ENCODE data around the gene WASF3. TPM values are rescaled to one million over a fixed set of nuclear protein-coding genes. Genes with fewer than 3 reads are reported as not detected.
A peak's percentile ranks its signal among the peaks of the same experiment; 100 is the strongest.

WASF3 gene
- total and polyA plus RNA-seq, 8 donors = 3.6 to 9.3 (median 5.2) TPM

DNA sequence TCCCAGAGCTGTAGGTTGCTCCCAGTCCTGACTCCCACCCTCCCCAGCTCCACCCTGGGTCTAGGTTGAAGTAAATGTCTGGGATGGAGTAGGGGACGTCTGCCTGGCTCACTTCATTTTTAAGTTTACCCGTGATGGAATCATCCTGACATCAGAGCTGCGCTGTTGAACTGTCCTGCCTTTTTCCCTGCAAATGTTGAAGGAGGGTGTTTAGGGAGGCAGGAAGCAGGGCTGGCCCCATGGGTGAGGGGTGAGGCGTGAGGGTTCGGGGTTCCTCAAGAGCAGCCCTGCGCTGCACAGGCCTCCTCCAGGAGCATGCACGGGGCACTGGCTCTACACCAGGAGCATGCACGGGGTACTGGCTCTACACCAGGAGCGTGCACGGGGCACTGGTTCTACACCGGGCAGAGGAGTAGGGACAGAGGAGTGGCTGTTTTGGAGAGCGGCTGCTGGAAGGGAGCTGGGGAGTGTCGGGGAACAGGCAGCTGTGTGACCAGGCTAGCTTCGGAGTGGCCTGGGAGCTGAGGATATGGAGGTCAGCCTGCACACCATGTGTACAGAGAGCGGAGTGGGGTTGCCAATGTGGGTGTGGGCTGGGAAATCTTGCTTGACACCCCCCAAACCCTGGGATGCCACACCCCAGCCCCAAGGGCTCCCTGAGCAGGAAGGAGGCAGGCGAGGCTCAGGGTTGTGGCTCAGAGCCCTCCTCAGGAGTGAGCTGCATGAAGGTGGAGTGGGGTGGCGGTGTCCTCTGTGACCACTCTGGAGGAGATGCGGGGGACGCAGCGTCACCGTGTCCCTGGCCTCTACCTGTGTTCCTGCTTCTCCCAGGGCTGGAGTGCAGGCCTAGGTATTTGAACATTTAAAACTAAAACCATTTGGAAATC is 139.8 kb downstream of the WASF3 start:
- Histone ChIP-seq H3K27me3 (no peaks in the 10 kb centered on the region), H3K4me3 (no peak overlapping the region), H3K9me3 (no peaks in the 10 kb centered on the region), H3K36me3 (no peaks in the 10 kb centered on the region), H3K27ac (no peak overlapping the region), H3K4me1 (peaks cover 0 to 3% (median 0%) of the 10 kb centered on the region in 3 donors)
- 82 to 86% methylated on average over 21 of the region's 21 CpGs for WGBS, 2 donors
- intact Hi-C loops (cut with DNase I) = loop anchor here in 2 of 3 donors (5.0 to 10.0 kb wide), 5 partner anchors 210 to 1123 kb away; no protein-coding TSS in a partner anchor
- DNase-seq (no peak), FAIRE-seq (no peak), ATAC-seq (no peak)
- TF ChIP-seq, protein P1, sequence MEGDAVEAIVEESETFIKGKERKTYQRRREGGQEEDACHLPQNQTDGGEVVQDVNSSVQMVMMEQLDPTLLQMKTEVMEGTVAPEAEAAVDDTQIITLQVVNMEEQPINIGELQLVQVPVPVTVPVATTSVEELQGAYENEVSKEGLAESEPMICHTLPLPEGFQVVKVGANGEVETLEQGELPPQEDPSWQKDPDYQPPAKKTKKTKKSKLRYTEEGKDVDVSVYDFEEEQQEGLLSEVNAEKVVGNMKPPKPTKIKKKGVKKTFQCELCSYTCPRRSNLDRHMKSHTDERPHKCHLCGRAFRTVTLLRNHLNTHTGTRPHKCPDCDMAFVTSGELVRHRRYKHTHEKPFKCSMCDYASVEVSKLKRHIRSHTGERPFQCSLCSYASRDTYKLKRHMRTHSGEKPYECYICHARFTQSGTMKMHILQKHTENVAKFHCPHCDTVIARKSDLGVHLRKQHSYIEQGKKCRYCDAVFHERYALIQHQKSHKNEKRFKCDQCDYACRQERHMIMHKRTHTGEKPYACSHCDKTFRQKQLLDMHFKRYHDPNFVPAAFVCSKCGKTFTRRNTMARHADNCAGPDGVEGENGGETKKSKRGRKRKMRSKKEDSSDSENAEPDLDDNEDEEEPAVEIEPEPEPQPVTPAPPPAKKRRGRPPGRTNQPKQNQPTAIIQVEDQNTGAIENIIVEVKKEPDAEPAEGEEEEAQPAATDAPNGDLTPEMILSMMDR (IDR thresholded peaks at IDR 0.05) = no peak

DNA sequence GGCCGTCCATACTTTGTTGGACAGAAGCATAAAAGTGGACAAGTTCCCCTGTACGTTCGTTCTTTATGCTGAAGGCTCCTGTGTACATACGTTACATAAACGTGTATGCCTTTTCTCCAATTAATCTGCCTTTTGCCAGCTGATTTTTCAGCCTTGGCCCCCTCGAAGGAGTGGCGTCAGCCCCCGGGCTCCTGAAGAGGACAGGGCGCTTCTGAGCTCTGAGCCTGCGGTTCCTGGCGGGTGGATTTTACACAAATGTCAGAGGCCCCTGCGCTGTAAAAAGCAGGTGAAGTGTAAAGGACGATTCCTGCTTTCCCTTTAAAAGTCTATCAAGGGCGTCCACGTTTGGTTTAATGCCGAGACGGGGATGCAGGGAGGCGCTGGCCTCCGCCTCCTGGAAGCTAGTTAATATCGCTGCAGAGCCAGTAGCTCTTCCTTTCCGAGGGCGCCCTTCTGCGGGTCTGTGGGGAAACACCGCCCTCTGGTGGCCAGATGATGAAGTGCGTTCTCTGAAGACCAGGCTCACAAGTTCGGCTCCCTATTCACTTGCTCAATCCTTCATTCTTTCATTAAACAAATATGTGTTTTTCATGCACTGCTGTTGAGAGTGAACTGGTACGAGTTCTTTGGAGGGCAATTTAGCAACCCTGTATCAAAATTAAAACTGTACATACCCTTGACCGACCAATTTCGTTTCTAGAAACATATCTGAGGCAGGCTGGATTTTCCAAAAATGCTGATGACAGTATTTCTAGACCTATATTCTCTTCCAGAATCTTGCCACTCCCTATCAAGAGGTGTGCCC is 141.1 kb downstream of the WASF3 start:
- intact Hi-C loops (cut with DNase I) = loop anchor here in 2 of 3 donors (5.0 to 10.0 kb wide), 5 partner anchors 211 to 1124 kb away; no protein-coding TSS in a partner anchor
- WGBS, 2 donors = 19 to 24% methylated on average over 29 of the region's 29 CpGs
- Histone ChIP-seq H3K27ac (no peak overlapping the region), H3K27me3 (no peaks in the 10 kb centered on the region), H3K36me3 (no peaks in the 10 kb centered on the region), H3K4me1 (peaks cover 0 to 3% (median 0%) of the 10 kb centered on the region in 3 donors), H3K9me3 (no peaks in the 10 kb centered on the region), H3K4me3 (no peak overlapping the region)
- FAIRE-seq = peak; percentile 43
- peak; percentile 94 to 100 (median 96) for ATAC-seq
- TF ChIP-seq, protein P1 (IDR thresholded peaks at IDR 0.05) = peak; percentile 96 to 98 (median 97)
- DNase-seq = peak; percentile 52 to 94 (median 80)

DNA sequence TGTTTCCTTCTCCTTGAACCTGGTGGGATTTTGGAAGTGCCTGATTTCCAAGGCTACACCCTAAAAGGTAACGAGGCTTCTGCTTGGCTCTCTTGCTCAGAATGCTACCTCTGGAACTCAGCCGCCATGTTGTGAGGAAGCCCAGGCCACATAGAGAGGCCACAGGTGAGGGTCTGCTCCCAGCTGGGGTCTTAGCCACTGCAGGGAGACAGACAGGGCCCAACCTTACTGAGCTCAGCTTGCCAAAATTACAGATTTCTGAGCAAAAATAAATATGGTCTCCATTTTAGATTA is 141.7 kb downstream of the WASF3 start:
- no peak for FAIRE-seq
- no peak overlapping the region for H3K27ac ChIP-seq
- H3K27me3 ChIP-seq = no peaks in the 10 kb centered on the region
- H3K9me3 ChIP-seq = no peaks in the 10 kb centered on the region
- H3K4me1 ChIP-seq = peaks cover 0 to 3% (median 0%) of the 10 kb centered on the region in 3 donors
- no peak for ATAC-seq
- intact Hi-C loops (cut with DNase I) = loop anchor here in 2 of 3 donors (5.0 to 10.0 kb wide), 5 partner anchors 212 to 1124 kb away; no protein-coding TSS in a partner anchor
- H3K36me3 ChIP-seq = no peaks in the 10 kb centered on the region
- TF ChIP-seq, protein P1 (IDR thresholded peaks at IDR 0.05) = no peak
- no peak for DNase-seq
- no peak overlapping the region for H3K4me3 ChIP-seq
- WGBS, 2 donors = 95 to 98% methylated on average over 2 of the region's 2 CpGs

DNA sequence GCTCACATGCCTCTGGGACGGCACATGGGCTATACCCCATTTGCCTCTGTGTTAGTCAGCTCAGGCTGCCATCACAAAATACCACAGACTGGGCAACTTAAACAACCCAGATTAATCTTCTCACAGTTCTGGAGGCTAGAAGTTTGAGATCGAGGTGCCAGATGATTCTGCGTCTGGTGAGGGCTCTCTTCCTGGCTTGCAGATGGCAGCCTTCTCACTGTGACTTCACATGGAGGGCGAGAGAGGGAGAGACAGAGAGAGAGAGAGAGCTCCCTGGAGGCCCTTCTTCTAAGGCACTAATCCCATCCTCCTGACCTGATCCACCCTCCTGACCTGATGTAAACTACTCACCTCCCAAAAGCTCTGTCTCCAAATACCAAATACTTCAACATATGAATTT is 148.1 kb downstream of the WASF3 start:
- no peaks in the 10 kb centered on the region for H3K9me3 ChIP-seq
- ATAC-seq (no peak), FAIRE-seq (no peak), DNase-seq (no peak)
- TF ChIP-seq, protein P1 (IDR thresholded peaks at IDR 0.05) = no peak
- no peaks in the 10 kb centered on the region for H3K4me1 ChIP-seq
- no peak overlapping the region for H3K27ac ChIP-seq
- 66 to 89% methylated on average over 4 of the region's 4 CpGs for WGBS, 2 donors
- H3K27me3 ChIP-seq = no peaks in the 10 kb centered on the region
- intact Hi-C loops (cut with DNase I) = no loop called here
- H3K36me3 ChIP-seq = no peaks in the 10 kb centered on the region
- no peak overlapping the region for H3K4me3 ChIP-seq

All from pancreas (tissue), 10 donors.